Measurements from ENCODE around the gene SDK2. TPM values are rescaled to one million over a fixed set of nuclear protein-coding genes. Genes with fewer than 3 reads are reported as not detected.
"Not testable (repeated sequence)": the region's sequence is repeated elsewhere in the genome, so short reads cannot be mapped to it uniquely, and the experiment has no call there.

SDK2 gene
- total RNA-seq, 1 donor: under 0.01 TPM

DNA sequence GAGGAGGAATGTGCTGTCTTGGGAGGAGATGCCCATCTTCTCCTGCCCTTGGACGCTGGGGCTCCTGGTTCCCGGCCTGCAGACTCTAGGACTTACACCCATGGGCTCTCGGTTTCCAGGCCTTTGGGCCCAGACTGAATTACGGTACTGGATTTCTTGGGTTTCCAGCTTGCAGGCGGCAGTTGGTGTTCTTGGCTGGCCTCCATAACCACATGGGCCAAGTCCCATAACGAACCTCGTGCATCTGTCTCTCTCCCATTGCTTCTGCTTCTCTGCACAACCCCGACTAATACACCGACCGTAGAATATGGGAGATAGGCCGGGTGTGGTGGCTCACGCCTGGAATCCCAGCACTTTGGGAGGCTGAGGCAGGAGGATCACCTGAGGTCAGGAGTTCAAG, 162.6 kb downstream of the SDK2 start:
- H3K4me3 ChIP-seq (ENCODE audit: low read depth, low read length): no peak overlapping the region
- DNase-seq (ENCODE audit: low read depth): no peak
- TF ChIP-seq, protein P1, sequence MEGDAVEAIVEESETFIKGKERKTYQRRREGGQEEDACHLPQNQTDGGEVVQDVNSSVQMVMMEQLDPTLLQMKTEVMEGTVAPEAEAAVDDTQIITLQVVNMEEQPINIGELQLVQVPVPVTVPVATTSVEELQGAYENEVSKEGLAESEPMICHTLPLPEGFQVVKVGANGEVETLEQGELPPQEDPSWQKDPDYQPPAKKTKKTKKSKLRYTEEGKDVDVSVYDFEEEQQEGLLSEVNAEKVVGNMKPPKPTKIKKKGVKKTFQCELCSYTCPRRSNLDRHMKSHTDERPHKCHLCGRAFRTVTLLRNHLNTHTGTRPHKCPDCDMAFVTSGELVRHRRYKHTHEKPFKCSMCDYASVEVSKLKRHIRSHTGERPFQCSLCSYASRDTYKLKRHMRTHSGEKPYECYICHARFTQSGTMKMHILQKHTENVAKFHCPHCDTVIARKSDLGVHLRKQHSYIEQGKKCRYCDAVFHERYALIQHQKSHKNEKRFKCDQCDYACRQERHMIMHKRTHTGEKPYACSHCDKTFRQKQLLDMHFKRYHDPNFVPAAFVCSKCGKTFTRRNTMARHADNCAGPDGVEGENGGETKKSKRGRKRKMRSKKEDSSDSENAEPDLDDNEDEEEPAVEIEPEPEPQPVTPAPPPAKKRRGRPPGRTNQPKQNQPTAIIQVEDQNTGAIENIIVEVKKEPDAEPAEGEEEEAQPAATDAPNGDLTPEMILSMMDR (IDR thresholded peaks at IDR 0.05; ENCODE audit: insufficient read depth, low read depth, low read length): no peak

DNA sequence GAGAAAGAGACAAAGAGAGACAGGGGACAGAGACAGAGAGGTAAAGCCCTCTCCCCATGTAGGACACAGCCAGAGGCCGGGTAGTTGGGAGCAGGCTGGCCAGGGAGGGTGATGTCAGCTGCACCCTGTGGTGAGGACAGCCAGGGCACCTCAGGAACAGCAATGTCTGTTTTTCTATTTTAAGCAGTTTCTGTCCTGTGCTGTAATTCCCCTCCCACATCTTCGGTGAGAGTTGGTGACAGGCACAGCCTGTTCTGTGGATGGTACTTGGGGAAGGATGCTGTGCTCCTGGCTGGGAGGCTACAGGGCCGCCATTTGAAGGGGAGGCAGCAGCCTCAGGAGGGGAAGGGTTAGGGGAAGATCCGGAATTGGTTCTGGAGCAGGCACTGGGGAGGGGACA, 163.5 kb downstream of the SDK2 start:
- no peak for DNase-seq (ENCODE audit: low read depth)
- TF ChIP-seq, protein P1 (IDR thresholded peaks at IDR 0.05; ENCODE audit: insufficient read depth, low read depth, low read length): no peak
- H3K4me3 ChIP-seq (ENCODE audit: low read depth, low read length): no peak overlapping the region

DNA sequence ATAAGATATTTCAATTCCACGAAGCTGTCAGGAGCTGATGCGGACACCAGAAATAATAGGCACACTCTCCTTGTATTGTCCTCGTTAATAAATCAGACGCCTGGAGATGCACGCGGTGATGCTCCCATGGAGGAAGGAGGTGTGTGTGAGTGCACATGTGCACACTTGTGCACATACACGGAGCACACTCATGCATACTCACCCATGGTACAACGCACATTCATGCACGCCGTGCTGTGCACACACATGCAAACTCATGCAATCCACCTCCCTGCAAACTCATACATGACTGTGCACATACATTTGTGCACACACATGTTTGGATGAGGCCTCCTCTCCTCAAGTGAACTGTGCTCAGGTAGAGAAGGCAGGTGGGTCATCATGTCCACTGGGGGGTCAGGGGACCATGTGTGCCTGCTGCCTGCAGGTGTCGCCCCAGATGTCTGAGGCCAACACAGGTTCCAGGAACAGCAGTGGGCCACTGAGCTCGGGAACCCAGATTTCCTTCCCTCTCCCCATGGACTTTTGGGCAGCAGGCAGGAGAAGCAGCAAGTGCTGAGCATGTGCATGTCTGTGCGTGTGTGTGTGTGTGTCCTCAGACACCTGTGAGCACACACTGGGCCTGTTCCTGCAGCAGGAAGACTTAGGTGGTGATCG, 165.3 kb downstream of the SDK2 start:
- TF ChIP-seq, protein P1 (IDR thresholded peaks at IDR 0.05; ENCODE audit: insufficient read depth, low read depth, low read length): no peak
- no peak for DNase-seq (ENCODE audit: low read depth)

DNA sequence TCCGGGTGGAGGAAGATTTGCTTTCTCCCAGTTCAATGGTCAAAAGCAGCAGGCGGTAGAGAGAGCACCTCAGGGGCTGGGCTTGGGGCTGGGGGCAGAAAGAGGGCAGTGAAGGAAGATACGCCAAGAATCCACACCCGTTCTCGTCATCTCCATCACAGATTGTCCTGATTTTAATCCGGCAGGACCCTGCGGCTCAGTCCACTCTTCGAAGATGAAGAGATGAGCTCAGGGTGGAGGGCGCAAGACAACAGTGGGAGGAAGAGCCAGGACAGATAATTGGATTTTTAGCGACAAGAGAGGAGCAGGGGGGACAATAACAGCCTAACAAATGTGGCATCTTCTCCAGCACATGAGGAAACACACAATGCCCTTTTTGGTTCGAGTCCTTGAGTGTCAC, 165.9 kb downstream of the SDK2 start:
- H3K4me3 ChIP-seq (ENCODE audit: low read depth, low read length): no peak overlapping the region
- no peak for DNase-seq (ENCODE audit: low read depth)
- TF ChIP-seq, protein P1 (IDR thresholded peaks at IDR 0.05; ENCODE audit: insufficient read depth, low read depth, low read length): no peak

More for the DNA sequence above, 165.3 kb downstream of the SDK2 start:
- H3K4me3 ChIP-seq (ENCODE audit: low read depth, low read length): no peak overlapping the region

DNA sequence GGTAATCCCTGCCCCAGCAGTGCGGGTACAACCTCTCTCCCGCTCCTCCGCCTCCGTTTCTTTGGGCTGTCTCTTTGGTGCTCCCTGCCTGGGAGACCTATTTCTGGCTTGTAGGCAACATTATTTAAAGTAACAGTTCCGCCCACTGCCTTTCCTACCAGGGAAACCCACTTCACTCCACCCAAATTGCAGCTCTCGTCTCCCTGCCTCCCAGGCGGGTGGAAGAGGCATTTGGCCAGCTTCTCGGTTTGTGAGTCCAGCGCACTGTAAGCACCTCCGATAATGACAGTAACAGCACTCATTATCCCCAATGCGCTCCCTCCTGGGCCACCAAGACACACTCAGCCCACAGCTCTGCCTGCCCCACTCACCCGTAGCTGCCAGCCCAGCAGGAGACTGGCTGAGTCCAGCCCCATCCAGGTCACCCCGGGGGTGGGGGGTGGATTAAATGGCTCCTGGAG, 167.3 kb downstream of the SDK2 start:
- DNase-seq (ENCODE audit: low read depth): no peak
- TF ChIP-seq, protein P1 (IDR thresholded peaks at IDR 0.05; ENCODE audit: insufficient read depth, low read depth, low read length): no peak
- no peak overlapping the region for H3K4me3 ChIP-seq (ENCODE audit: low read depth, low read length)

DNA sequence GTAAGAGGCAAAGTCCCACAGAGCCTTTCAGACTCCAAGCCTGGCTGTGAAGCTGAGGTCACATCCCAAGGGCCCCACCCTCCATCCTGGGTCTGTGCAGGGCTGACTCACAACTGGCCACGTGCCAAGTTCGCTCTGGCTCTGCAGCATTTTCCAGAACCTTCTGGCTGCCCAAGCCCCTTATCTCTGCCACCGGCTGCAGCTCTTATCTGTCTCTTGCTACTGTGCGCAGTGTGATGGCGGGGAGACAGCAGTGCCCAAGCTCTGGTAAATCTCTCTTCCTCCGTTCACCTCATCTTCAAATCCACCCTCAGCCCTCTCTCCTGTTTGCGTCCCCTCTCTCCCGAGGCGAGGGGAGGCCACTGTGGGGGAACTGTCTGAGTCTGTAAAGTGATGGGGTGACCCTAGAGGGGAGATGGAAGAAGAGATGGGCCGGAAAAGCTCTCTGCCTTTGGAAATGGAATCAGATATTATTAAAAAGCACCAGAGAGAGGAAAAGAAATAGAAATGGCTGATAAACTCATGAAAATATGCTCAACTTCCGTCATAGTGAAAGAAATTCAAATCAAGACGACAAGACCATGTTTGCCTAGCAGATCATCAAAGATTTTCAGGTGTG, 169.8 kb downstream of the SDK2 start:
- peak; percentile 69 for DNase-seq (ENCODE audit: low read depth)
- TF ChIP-seq, protein P1 (IDR thresholded peaks at IDR 0.05; ENCODE audit: insufficient read depth, low read depth, low read length): no peak
- H3K4me3 ChIP-seq (ENCODE audit: low read depth, low read length): no peak overlapping the region

DNA sequence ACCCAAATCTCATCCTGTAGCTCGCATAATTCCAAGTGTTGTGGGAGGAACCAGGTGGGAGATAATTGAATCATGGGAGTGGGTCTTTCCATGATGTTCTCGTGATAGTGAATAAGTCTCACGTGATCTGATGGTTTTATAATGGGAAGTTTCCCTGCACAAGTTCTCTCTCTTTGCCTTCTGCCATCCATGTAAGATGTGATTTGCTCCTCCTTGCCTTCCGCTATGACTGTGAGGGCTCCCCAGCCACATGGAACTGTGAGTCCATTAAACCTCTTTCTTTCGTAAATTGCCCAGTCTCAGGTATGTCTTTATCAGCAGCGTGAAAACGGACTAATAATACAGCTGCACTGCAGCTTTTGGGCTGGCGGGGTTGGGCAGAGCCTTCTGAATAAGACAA, 171.5 kb downstream of the SDK2 start:
- DNase-seq (ENCODE audit: low read depth): not testable (repeated sequence)

More for the DNA sequence above, 171.5 kb downstream of the SDK2 start:
- not testable (repeated sequence) for H3K4me3 ChIP-seq (ENCODE audit: low read depth, low read length)
